GM15510 (cell line): ENCODE results near the gene L1CAM.

ENCODE experiments used
- POLR2A ChIP-seq: IDR thresholded peaks from 3 replicates; pipeline ENCODE4 v1.6.1; 2011; ENCODE audit warnings: borderline replicate concordance; ENCODE audit not compliant: insufficient read length; ENCODE audit errors: extremely low read depth

The L1CAM gene

DNA sequence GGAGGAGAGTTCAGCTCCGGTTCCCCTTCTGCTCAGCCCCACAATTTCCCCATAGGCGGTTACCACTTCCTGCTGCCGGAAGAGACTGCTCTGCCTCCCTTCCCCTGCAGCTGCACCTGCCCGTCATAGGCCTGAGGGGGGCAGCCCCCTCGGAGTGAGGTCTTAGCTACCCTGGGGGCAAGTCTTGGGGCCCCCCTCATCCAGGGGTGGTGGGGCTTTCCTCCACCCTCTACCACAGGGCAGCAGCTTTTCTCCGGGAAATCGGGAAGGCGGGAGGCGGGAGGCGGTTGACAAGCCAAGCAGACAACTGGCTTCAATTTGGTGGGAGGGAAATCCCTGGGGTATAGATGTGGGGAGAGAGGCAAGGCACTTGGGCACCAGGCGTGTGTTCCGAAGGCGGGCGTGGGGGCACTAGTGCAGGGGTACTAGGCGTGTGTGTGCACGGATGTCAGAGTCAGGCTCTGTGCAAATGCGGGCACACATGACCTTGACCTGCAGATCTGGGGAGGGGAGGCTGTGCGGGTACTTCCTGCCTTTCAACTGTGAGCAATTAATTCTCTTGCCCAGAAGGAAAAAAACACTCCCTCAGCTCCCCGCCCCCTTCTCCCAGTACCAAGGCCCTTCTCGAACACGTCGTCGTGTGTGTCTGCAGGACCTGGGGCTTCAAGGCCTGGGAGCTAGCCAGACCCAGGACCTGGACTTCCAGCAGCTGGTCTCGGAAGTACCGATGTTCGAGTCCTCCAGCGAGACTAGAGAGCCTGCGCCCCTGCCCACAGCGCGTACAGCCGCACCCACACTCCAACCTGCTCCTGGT is 41.1 kb upstream of the L1CAM start:
- peak; percentile 53 for TF ChIP-seq POLR2A

DNA sequence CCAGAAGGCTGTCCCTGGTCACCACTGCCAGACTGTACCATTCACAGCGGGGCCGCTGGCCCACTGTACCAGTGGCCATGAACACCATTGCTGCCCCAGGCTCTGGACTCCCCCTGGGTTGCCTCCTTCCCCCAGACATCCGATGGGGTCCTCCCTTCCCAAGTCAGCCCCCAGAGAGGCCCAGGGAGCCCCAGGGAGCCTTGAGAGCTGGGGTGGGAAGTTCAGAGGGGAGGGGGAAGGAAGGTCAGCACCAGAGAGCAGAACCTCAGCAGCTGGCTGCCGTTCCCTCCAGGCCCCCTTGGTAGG is 40.5 kb upstream of the L1CAM start:
- TF ChIP-seq POLR2A: no peak

DNA sequence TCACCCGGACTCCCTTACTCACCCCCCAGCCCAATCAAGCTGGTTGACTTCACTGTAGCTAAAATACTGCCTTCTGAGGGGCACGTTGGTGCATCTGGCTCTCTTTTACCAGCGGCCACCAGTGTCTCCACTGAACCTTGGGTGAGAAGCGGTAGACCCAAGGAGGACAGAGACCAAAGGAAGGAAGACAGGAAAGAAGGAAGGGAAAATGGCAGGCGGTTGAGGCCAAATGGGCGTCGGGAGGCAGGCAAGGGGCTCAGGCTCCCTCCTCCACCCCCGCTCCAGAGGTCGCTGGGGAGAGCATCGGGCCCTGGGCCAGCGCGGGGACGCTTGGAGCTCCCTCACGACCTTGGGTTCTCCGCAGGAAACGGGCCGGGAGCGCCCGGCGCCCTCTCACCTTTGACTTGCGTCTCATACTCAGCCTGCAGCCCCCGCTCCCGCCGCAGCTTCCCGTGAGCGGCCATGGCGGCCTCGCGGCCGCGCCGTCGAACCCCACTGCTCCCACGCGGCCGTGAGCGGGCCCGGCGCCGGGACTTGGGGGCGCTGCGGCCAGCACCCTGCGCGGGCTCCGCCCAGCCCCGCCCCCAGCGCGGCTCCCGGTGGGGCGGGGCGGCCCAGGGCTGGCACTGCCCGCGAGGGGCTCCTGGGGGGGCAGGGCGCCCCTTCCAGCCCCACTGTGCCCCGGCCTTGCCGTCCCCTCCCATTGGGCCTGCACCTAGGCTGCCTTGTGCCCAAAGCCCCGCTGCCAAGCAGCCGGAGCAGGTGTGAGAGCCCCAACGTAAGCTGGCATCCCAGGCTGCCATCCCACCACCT is 40.0 kb upstream of the L1CAM start, which contains the start of gene ARHGAP4:
Gene ARHGAP4 (minus strand): TSS at position 526 of the 813 bp plus-strand sequence. CDS start 62 bp downstream, at position 464.
- peak; percentile 57 for TF ChIP-seq POLR2A

DNA sequence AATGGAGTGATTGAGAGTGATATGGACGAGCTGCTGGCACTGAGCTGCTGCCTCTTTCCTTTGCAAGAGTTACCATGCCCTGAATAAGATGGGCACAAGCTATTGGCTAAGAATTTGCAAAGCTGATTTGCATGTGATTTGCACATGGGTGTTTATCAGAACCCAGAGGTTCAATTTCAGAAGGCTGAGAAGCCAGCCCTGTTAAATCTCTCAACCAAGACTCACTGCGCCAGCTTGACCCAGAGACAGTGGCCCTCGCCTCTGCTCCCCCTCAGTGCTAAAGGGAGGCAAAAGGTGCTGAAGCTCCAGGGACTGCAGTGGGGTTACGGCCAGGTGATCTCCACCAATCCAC is 39.4 kb upstream of the L1CAM start:
- TF ChIP-seq POLR2A: peak; percentile 94

DNA sequence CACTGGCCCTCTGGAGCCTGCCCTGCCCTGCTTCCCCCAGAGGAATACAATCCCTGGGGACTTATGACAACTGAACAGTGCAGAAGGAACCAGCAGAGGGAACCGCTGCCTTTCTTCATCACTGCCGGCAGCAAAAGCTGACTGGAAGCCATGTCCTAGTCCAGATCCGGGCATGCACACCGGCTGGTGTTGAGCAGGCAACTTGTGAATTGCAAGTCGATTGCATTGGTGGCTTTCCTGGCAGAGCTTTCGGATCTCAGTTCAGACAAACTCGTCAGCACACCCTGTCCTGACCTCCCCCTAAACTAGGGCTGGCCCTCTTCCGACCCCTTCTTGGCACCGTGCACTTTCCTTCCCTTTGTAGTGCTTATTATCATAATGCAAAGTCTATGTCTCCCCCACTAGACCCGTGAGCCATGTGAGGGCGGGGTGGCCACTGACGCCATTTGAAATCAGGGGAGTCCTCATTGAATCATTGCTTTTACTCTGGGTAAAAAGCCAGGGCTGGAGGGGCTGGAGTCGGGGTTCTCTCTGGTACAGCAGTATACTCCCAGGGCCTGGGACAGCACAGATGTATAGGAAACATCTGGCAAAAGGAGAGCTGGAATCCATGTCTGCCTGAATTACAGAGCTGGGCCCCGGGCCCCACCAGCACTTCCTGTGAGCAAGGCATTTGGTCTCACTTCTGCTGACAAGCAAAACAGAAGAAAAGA is 38.3 kb upstream of the L1CAM start:
- TF ChIP-seq POLR2A: no peak

DNA sequence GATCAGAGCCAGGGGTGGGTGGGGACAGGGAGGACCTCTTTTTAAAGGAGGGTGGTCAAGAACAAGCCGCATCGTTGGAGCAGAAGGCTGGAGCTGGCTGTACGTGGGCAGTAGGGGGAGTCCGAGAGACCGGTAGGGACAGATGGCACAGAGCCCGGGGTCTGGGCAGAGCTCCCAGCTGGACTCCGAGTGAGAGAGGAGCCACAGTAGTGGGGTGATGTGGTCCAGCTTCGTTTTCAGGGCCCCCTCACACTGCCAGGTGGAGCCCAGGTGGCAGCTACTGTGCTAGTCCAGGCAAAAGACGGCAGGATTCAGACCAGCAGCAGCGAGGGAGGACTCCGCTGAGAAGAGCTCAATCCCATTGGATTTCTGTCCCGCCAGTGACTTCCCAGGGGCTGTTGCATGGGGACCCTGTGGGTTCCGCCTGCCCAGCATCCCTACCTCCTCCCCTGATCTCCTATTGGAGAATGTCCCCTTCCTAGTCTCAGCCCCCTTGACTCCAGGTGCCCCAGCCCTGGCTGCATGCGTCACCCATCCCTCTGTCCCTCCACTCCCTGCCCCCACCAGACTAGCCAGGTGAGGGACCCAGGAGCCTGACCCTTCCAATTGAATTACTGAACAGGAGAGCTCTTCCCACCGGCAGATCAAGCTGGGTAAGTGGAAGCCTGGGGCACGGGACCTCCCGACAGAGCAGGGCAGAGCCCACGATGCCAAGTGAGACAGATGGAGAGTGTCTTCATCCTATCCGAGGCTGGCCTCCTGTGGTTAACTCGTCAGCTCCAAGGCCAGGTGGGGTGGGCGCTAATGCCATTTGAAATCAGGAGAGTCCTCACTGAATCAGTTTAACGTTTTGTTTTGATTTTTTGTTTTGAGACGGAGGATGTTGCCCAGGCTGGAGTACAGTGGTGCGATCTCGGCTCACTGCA is 37.2 kb upstream of the L1CAM start:
- no peak for TF ChIP-seq POLR2A

DNA sequence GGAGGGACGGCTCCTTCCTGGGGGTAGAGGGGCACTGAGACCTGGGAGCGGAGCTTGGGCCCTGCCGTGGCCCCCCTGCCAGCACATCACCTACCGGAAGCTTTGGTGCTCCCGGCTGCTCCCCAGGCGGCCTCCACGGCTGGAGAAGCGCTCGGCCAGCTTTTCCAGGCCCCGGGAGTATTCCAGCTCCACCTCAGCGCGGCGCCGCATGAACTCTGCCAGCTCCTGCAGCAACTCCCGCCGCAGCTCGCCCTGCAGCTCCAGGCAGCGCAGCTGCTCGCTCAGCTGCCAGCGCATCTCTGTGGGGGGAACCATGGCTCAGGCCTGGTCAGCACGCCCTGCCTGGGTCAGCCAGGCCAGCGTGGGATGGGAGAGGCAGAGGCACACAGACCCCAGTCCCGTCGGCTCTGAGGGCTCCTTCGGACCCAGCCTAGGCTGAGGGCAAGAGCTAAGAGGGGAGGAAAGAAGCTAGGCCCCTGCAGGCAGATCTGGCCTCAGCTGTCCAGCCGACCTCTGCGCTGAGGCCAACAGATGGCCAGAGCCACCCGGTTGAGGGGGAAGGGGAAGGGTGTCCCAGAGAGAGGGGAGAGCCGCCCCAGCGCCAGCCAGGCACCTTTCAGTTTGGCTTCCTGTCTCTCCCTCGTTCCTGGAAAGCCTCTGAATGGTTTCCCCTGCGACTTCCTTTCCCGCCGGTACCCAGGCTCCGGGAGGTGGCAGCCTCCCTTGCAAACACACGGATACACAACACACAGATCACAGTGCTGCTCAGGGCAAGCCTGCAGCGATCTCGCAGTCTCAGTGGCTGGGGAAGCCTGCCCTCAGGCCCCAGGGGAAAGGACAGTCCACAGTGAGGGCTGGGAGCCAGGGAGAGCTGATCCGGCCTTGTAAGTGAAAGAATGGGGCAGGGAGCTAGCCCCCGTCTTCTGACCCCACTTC is 35.8 kb upstream of the L1CAM start:
- TF ChIP-seq POLR2A: no peak

DNA sequence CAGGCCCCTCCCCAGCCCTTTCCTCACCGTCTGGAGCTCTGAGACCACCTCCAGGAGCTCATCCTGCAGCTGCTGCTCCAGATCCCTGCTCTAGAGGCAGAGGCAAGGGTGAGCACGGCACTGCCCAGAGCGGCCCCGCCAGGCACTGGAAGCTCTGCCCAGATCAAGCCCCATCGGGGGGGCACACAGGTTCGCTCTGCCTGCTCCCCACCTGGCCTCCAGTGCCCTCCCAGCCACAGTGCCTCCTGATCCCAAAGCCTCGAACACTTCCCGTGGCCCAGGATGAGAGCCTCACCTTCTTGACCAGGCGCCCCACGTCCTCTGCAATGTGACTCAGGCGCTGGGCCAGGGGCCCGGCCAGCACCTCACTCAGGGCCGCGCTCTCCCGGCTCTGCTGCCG is 35.1 kb upstream of the L1CAM start:
- TF ChIP-seq POLR2A: no peak

DNA sequence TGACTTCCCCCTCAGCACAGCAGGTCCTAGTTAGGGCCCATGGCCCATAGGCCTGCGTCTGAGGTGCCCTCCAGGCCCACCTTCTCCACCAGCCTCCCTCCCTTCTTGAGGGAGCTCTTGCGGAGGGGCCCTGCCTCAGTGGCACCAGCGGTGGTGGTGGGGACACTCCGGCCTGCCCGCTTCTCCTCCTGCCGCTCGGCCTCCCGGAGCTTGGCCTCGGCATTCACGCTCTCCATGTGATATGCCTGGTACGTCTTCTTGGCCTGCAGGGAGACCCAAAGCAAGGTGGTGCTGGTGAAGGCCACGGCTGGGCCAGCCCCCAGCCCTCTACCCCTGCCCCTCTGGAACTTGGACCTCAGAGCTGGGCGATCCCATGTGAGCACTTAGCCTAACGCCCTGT is 34.6 kb upstream of the L1CAM start:
- no peak for TF ChIP-seq POLR2A

DNA sequence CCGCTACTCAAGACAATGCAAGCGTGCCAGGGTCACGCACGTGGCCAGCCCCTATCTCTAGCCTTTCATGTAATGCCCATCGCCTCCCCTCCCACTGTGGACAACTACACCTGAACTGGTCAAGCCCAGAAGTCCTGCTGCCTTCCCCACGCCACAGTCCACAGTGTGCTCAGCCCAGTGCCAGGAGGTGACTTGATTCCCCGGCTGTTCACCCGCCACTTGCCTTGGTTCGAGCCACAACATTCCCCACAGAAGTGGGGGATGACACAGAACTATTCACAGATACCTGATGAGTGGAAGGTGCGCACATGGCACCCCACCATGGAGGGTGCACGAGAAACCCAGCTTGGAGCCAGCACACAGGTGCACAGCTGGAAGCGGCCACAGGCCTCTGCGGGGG is 33.3 kb upstream of the L1CAM start:
- TF ChIP-seq POLR2A: no peak

DNA sequence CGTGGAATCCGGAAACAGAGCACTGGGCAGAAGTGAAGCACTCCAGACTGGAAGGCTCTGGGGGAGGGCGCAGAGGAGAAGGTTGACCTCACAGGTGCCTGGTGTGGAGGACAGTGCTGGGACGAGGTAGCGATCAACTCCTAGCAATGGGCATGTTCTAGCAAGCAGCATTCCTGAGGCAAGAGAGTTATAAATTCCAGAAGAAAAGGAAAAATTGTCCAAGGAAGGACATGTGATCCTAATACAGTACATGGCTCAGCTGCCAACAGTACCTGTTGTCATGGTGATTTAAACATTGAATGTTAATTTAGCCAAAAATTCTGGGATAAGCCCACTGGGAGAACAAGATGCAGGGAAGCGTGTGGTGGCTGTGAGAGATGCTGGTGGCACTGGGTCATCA is 31.9 kb upstream of the L1CAM start:
- no peak for TF ChIP-seq POLR2A

DNA sequence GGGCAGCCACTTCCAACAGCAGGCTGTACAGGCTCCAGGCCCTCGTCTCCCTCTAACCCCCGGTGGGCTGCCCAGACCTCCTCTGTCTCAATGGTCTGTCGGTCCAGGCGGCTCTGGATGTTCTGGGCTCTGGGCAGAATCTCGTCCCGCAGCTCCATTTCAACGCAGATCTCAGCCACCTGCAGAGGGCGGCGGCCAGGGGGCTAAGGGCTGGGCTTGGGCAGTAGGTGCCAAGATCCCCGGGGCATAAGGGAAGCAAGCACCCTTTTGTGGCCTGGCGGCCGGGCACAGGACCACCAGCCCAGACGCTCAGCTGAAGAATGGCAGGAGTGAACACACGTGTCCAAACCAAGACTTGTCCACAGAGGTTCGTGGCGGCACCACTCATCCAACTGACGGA is 27.7 kb upstream of the L1CAM start:
- TF ChIP-seq POLR2A: no peak

DNA sequence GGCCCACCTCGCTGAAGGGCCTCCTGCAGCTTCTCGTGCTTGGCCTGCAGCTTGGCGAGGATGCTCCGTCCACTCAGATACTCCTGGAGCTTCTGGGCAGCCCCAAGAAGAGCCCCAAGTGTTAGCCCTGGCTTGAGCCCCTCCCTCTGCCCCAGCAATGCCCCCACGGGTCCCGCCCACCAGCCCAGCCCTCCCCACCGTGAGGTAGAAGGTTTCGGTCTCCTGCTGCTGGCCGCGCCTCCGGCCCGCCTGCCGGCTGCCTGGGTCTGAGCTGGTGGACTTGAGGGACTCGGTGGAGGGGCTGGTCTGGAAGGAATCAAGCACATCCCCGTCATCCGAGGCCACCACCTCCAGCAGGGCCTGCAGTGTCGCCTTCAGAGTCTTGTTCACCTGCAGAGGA is 27.2 kb upstream of the L1CAM start:
- no peak for TF ChIP-seq POLR2A
